NT2/D1 (cell line): Measurements from ENCODE around the gene SPAAR.

Experiments
- SUZ12 ChIP-seq: IDR thresholded peaks from 2 replicates; pipeline ENCODE4 v1.6.1; 2011; ENCODE audit not compliant: insufficient read length, insufficient read depth; ENCODE audit errors: extremely low read depth
- YY1 ChIP-seq: IDR thresholded peaks from 2 replicates; pipeline ENCODE4 v1.6.1; 2011; ENCODE audit not compliant: insufficient read length, insufficient read depth

DNA sequence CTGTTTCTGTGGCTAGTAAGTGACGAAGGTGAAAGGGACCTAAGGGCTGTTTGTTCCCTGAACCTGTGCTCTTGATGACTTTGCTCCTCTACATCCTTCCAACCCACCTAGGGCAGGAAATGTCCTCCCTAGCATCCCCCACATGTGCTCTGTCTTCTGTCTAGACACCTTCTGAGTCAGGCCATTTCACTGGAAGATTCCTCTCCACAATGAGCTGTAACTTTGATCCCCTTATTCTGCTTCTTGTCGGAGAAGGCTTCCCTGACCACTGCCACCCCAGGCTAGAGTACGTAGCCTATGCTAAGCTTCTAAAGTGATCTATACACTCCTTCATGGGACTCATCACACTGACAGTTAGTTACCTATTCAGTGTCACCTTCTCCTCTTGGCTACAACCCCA is 21.7 kb downstream of the SPAAR start:
- TF ChIP-seq SUZ12 (no peak), YY1 (no peak)
